ENCODE measurements around the gene POLE4.

POLE4 gene, protein sequence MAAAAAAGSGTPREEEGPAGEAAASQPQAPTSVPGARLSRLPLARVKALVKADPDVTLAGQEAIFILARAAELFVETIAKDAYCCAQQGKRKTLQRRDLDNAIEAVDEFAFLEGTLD

DNA sequence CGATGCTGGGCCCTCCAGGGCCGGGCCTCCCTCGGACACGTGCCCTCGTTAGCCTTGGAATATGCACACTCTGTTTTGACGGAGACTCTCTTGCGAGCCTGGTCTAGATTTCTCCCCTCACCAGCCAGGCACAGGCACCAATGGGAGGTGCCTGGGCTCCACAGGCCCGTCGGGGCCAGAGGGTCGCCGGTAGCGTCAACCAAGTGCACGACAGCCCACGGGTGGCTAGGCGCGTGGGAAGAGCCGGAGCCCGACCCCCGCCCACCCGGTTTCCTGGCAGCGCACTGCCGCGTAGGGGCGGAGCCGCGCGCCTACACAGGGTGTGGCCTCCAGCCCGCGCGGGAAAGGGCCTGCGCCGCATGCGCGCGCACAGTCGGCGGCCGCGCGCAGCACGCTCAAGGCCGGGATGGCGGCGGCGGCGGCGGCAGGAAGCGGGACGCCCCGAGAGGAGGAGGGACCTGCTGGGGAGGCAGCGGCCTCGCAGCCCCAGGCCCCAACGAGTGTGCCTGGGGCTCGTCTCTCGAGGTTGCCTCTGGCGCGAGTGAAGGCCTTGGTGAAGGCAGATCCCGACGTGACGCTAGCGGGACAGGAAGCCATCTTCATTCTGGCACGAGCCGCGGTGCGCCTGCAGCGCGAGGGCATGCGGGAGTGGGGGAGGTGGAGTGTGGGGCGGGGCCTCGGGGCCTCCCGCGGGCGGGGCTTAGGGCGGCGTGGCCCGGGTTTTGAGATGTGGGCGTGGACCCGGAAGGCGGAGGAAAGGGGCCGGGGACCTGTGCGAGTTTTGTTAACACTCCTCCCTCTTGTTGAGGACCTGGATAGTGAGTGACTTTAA is at the start of gene POLE4:
TSS of gene POLE4 (plus strand) at position 370 of the 832 bp plus-strand sequence. CDS start at position 407, 37 bp downstream.
- peak; percentile 97 for DNase-seq

GRCh38 chr2:74908748-74909444 is 49.5 kb upstream of the POLE4 start:
- no peak for DNase-seq

GRCh38 chr2:74910245-74910644 is 48.2 kb upstream of the POLE4 start:
- no peak for DNase-seq

- no peak for DNase-seq
Observed at GRCh38 chr2:74911061-74911460, 47.4 kb upstream of the POLE4 start.

DNA sequence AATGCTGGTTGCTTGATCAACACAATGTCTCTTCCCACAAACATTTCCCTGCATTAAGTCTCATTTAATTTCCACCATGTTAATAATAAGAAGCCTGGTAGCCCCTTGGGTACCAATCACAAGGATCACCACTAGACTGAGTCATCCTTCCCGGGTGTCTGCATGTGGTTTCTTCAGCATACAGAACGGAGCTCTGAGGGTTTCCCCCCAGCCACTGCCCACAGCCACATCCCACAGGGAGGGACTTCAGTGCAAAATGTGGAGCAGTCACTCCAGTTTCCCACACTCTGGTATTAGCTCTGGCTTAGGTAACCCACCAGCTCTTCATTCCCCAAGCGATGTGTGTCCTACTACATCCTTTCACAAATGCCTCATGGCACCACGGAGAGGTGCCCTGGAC is 42.7 kb upstream of the POLE4 start:
- no peak for DNase-seq

DNA sequence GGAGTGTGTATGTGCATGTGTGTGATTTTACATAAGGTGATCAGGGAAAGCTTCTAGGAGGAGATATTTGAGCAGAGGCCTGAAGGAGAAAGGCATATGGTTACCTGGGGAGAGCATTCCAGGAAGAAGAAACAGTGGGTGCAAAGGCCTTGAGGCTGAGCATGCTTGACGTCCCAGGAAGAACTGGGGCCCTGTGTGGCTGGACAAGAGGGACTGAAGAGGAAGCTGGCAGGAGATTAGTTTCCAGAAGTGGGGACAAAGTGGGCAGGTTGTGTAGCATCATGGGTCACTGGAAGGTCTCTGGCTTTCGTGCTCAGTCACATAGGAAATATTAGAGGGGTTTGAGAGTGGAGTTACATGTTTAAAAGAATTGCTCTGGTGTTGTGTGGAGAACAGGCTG is 42.0 kb upstream of the POLE4 start:
- no peak for DNase-seq

- DNase-seq, result no peak
Observed at GRCh38 chr2:74917702-74918619, 40.5 kb upstream of the POLE4 start.

- peak; percentile 89 for DNase-seq
Observed at GRCh38 chr2:74919827-74920226, 38.6 kb upstream of the POLE4 start.

- no peak for DNase-seq
Observed at GRCh38 chr2:74921236-74921736, 37.2 kb upstream of the POLE4 start.

GRCh38 chr2:74922592-74923227 is 35.7 kb upstream of the POLE4 start:
- no peak for DNase-seq

DNA sequence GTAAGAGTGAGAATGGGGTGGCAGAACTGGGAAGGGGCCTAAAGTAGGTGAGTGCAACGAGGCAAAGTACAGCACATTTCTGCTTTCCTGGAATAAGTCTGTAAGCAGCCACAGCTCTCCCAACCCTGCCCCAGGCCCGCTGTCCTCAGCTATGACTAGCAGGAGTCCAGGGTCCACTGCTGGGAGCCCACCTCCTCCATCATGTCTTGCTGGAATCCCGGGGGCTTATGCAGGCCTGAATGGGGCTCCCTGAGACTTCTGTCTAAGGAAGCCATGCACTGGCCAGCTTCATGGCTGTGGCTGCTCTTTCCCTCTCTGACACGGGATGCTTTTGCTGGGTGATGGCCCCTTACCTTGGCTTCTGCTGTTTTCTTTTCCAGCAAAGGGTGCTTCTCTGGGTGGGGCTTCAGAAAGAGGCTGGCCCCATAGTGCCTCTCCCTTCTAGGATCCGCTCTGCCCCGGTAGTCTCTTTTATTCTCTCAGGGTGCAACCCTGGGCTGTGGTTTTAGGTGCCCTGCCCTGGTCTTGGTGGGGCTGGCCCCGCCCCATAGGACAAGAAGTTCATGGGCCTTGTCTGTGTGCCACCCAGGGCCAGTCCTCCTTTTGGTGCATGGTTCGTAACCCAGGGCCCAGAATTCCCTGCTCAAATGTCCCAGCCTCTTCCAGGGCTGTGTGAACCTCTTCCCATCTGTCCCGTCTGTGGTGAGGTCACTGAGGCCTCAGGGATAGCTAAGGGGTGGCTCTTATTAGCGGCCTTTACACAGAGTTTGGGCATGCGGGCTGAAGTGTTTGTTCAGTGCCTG is 33.8 kb upstream of the POLE4 start:
- DNase-seq, result no peak

GRCh38 chr2:74925361-74925786 is 33.1 kb upstream of the POLE4 start:
- DNase-seq, result no peak

DNA sequence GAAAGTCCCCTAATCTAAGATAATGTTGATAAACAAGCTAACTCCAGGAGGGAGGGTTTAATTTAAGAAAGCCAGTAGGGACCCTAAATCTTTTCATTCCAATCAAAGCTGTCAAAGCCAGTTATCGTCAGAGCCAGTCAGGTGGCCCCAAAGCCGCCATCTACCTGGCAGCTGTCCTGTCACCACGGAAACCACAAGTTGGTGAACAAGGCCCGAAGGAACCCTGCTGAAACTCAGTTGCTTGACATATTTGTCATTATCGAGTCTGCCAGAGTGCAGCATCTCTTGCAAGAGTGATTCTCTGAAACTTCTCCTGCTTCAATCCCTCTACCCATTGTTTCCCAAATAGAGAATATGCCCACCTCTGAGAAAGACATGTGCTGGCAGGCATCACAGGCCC is 30.8 kb upstream of the POLE4 start:
- DNase-seq, result no peak

GRCh38 chr2:74930811-74931486 is 27.5 kb upstream of the POLE4 start:
- DNase-seq, result no peak

DNA sequence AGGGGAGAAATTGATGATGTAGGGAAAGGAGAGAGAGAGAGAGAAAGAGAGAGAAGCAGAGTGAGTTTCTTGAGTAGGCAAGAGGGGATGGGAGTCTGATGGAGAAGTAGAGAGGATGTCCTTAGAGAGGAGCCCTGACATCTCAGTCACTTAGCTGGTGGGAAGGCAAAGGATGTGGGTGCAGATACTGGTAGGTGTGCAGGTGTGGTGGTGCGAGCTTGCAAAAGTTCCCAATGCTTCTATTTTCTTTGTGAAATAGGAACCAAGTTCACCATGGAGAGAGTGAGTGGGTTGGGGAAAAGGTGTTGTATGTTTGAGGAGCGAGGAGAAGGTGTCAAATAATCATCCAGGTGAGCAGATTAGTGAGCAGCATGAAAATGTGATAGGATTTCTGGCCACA is 26.5 kb upstream of the POLE4 start:
- DNase-seq, result no peak

- DNase-seq, result no peak
Observed at GRCh38 chr2:74935975-74936391, 22.5 kb upstream of the POLE4 start.

- no peak for DNase-seq
Observed at GRCh38 chr2:74937221-74937880, 21.1 kb upstream of the POLE4 start.

- no peak for DNase-seq
Observed at GRCh38 chr2:74938264-74938663, 20.2 kb upstream of the POLE4 start.

DNA sequence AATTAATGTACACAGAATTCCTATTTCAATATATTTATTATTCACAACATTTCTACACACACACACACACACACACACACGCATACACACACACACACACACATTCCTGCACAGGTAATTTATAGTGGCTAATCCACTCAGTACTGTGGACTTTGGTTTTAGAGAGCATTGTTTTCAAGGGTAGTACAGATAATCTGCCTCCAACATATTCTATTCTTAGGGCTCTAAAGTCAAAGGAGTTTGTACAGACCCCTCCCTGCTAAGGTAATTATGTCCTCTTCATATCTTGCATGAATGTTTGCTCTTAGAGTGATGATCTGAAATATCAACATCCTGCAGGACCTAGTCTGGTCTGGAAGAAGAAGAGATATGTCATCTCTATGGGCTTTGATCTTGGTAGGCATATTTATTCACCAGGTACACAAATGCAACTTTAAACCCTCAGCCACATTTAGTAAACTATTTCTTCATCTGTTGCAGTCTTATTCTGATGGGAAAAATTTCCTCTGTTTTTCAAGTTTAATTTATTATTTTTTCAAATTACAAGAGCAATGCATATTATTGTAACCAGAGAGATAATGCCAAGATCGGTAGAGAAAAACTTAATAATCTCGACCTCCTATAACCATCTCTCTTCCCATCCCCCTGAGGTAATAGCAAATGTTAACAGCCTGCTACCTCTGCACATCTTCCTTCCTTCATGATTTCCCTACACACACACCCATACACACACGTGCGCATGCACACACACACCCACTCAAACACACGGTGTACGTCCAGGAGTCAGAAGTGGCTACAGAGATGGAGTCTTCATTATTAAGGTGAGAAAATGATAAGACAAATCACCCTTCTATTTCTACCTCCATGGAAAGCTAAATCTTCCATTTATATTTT is 18.3 kb upstream of the POLE4 start:
- no peak for DNase-seq

All from activated effector memory CD4-positive, alpha-beta T cell treated with anti-CD3 and anti-CD28 coated beads, Interleukin-2, amount 50 U/mL, for 16 hours (primary cell).